Liver (tissue), 9 donors: ENCODE measurements around the gene CD68. TPM values are rescaled to one million over a fixed set of nuclear protein-coding genes. Genes with fewer than 3 reads are reported as not detected.

ENCODE experiments used
- DNase-seq: peaks from one replicate; pipeline ENCODE4 v3.0.0-alpha.2; 2017; ENCODE audit warnings: low spot score
- H3K27ac ChIP-seq, 2 donors: one replicate each; pipeline ENCODE4 v1.7.0; 2013; ENCODE audit warnings: inconsistent platforms in 2 of 2, low read length in 2 of 2, control low read depth in 1 of 2, low read depth in 1 of 2, mild to moderate bottlenecking in 1 of 2
- H3K27me3 ChIP-seq, 4 donors: one replicate each; pipeline versions ENCODE4 v1.6.1 to v1.7.0; 2013; ENCODE audit warnings: low read length in 3 of 4, inconsistent platforms in 1 of 4, mild to moderate bottlenecking in 1 of 4, moderate library complexity in 1 of 4; ENCODE audit not compliant: control insufficient read depth in 4 of 4, insufficient read depth in 4 of 4
- H3K36me3 ChIP-seq, 4 donors: one replicate each; pipeline versions ENCODE4 v1.6.1 to v1.7.0; 2013; ENCODE audit warnings: low read length in 3 of 4, mild to moderate bottlenecking in 3 of 4, low read depth in 1 of 4, moderate library complexity in 1 of 4; ENCODE audit not compliant: control insufficient read depth in 4 of 4, insufficient read depth in 3 of 4
- H3K4me1 ChIP-seq, 4 donors: one replicate each; pipeline versions ENCODE4 v1.6.1 to v1.7.0; 2013; ENCODE audit warnings: low read length in 3 of 4, mild to moderate bottlenecking in 3 of 4, moderate library complexity in 1 of 4; ENCODE audit not compliant: control insufficient read depth in 4 of 4, insufficient read depth in 4 of 4
- H3K4me3 ChIP-seq, 3 donors: one replicate each; pipeline versions ENCODE4 v1.6.1 to v1.7.0; 2013; ENCODE audit warnings: low read length in 3 of 3, control low read depth in 1 of 3, low read depth in 1 of 3, mild to moderate bottlenecking in 1 of 3
- H3K9ac ChIP-seq, 2 donors: one replicate each; pipeline ENCODE4 v1.7.0; 2013; ENCODE audit warnings: low read length in 2 of 2, mild to moderate bottlenecking in 2 of 2, moderate library complexity in 2 of 2, control low read depth in 1 of 2, low read depth in 1 of 2
- H3K9me3 ChIP-seq, 4 donors: one replicate each; pipeline versions ENCODE4 v1.6.1 to v1.7.0; 2013; ENCODE audit warnings: low read length in 3 of 4; ENCODE audit not compliant: control insufficient read depth in 4 of 4
- ATF3 ChIP-seq: IDR thresholded peaks from 2 replicates; pipeline ENCODE4 v1.6.1; 2016; ENCODE audit warnings: antibody characterized with exemption
- GABPA ChIP-seq, 2 donors: IDR thresholded peaks in 1 of 2; conservative IDR thresholded peaks in 1 of 2; 2 replicates each; pipeline ENCODE4 v1.6.1; 2016; ENCODE audit warnings: antibody characterized with exemption in 2 of 2, mild to moderate bottlenecking in 1 of 2, moderate library complexity in 1 of 2
- HNF4A ChIP-seq, 2 donors: conservative IDR thresholded peaks; 2 replicates each; pipeline ENCODE4 v1.6.1; 2016; ENCODE audit warnings: antibody characterized with exemption in 2 of 2, mild to moderate bottlenecking in 2 of 2
- HNF4G ChIP-seq: IDR thresholded peaks from 2 replicates; pipeline ENCODE4 v1.6.1; 2016; ENCODE audit warnings: antibody characterized with exemption
- JUND ChIP-seq, 2 donors: IDR thresholded peaks; 2 replicates each; pipeline ENCODE4 v1.6.1; 2016; ENCODE audit warnings: antibody characterized with exemption in 2 of 2
- NR2F2 ChIP-seq: IDR thresholded peaks from 2 replicates; pipeline ENCODE4 v1.6.1; 2016; ENCODE audit warnings: antibody characterized with exemption
- ZBTB33 ChIP-seq: IDR thresholded peaks from 2 replicates; pipeline ENCODE4 v1.6.1; 2016; ENCODE audit warnings: antibody characterized with exemption
- WGBS: extraction: QIAGEN DNeasy Blood & Tissue Kit; methylation state at CpG from one replicate; pipeline ENCODE4 v1.1.7; 2013; 5-methylcytosine and 5-hydroxymethylcytosine counted together
- polyA plus RNA-seq, 2 donors: library from polyadenylated mRNA; stranded (reverse) in 1 of 2; unstranded in 1 of 2; fragments of 200-250 nt in 1 of 2; fragments of >200 nt in 1 of 2; fragmentation: Nextera tagmentation in 1 of 2; extraction: Ambion mirVana in 1 of 2; gene quantifications; one replicate each; pipeline versions ENCODE4 v1.2.1 to v1.2.3, GENCODE V29; 2013 to 2015
- total RNA-seq, 2 donors: library from RNA; depleted of rRNA; stranded (reverse); fragments of >200 nt; gene quantifications; one replicate each; pipeline ENCODE4 v1.2.3, GENCODE V29; 2014
- TF ChIP-seq, protein P1 (sequence below): IDR thresholded peaks from 2 replicates; pipeline ENCODE4 v1.6.1; 2016; ENCODE audit warnings: antibody characterized with exemption
- donor health status: healthy.
- donor health status: healthy.
- donor health status: healthy.
- donor health status: healthy.
- donor health status: healthy.

CD68 gene
- total and polyA plus RNA-seq, 4 donors, result 14.2 to 88.6 (median 33.1) TPM

- 83% methylated on average over 1 of the region's 1 CpG for WGBS
- no peak for DNase-seq
- Histone ChIP-seq H3K27me3 (no peaks in the 10 kb centered on the region), H3K4me3 (peak overlapping the region in 1 of 3 donors; percentile 1), H3K36me3 (peaks cover 20 to 47% (median 43%) of the 10 kb centered on the region in 4 donors), H3K9me3 (no peaks in the 10 kb centered on the region), H3K9ac (no peak overlapping the region), H3K4me1 (peaks cover 12 to 63% (median 53%) of the 10 kb centered on the region in 4 donors), H3K27ac (peak overlapping the region in 1 of 2 donors; percentile 45)
- TF ChIP-seq ZBTB33, result no peak
- TF ChIP-seq, protein P1, sequence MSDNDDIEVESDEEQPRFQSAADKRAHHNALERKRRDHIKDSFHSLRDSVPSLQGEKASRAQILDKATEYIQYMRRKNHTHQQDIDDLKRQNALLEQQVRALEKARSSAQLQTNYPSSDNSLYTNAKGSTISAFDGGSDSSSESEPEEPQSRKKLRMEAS, result no peak
- no peak for TF ChIP-seq NR2F2
Measured at GRCh38 chr17:7575481-7575883, 4.0 kb upstream of the CD68 start.

- no peak for TF ChIP-seq ATF3
- TF ChIP-seq GABPA (IDR thresholded peaks at IDR 0.05 in 1 of 2, conservative IDR thresholded peaks at IDR 0.05 in 1 of 2), result no peak
- TF ChIP-seq, protein P1, result no peak
- no peak for TF ChIP-seq JUND (IDR thresholded peaks at IDR 0.05)
- Histone ChIP-seq H3K4me1 (peaks cover 12 to 68% (median 57%) of the 10 kb centered on the region in 4 donors), H3K27ac (peak overlapping the region in 1 of 2 donors; percentile 45), H3K9ac (no peak overlapping the region), H3K9me3 (no peaks in the 10 kb centered on the region), H3K36me3 (peaks cover 20 to 42% (median 41%) of the 10 kb centered on the region in 4 donors), H3K27me3 (no peaks in the 10 kb centered on the region), H3K4me3 (no peak overlapping the region)
- 84% methylated on average over 7 of the region's 7 CpGs for WGBS
- no peak for DNase-seq
Measured at GRCh38 chr17:7575959-7576358, 3.5 kb upstream of the CD68 start.

GRCh38 chr17:7576432-7576937, 3.0 kb upstream of the CD68 start:
- no peak for DNase-seq
- Histone ChIP-seq H3K27me3 (no peaks in the 10 kb centered on the region), H3K4me1 (peaks cover 12 to 70% (median 56%) of the 10 kb centered on the region in 4 donors), H3K9me3 (no peaks in the 10 kb centered on the region), H3K9ac (no peak overlapping the region), H3K27ac (no peak overlapping the region), H3K4me3 (no peak overlapping the region), H3K36me3 (peaks cover 20 to 42% (median 41%) of the 10 kb centered on the region in 4 donors)
- TF ChIP-seq HNF4G (no peak), HNF4A (conservative IDR thresholded peaks at IDR 0.05) (peak in 1 of 2 donors; percentile 19)
- WGBS, result 88% methylated on average over 14 of the region's 14 CpGs
